DND-41 (cell line): ENCODE measurements around the gene PLAU.

Experiments used
- ATAC-seq: fragments of 200-7000 bp; cut with Tn5 transposase; 3 replicates; pipeline ENCODE4 v1.9.1; 2021; ENCODE audit warnings: low read depth; ENCODE audit not compliant: insufficient read depth
- DNase-seq: peaks from one replicate; pipeline ENCODE4 v3.0.0-alpha.2; 2020
- H2AFZ ChIP-seq: 2 replicates; pipeline ENCODE4 v1.6.0; 2012; ENCODE audit warnings: low read depth, low read length
- H3K27ac ChIP-seq: 2 replicates; pipeline ENCODE4 v1.5.1; 2012; ENCODE audit warnings: low read length, inconsistent platforms
- H3K27me3 ChIP-seq: fragments of 200-600 bp; sonication (generic); 2 replicates; pipeline ENCODE4 v1.6.0; 2012; ENCODE audit warnings: low read length, mild to moderate bottlenecking, inconsistent platforms; ENCODE audit not compliant: insufficient read depth, poor library complexity
- H3K36me3 ChIP-seq: 2 replicates; pipeline ENCODE4 v1.5.1; 2012; ENCODE audit warnings: low read length, inconsistent platforms; ENCODE audit not compliant: insufficient read depth
- H3K4me1 ChIP-seq: 2 replicates; pipeline ENCODE4 v1.5.1; 2012; ENCODE audit warnings: mild to moderate bottlenecking, low read length; ENCODE audit not compliant: insufficient read depth
- H3K4me2 ChIP-seq: 2 replicates; pipeline ENCODE4 v1.6.0; 2012; ENCODE audit warnings: mild to moderate bottlenecking, moderate library complexity, low read length, inconsistent platforms; ENCODE audit not compliant: insufficient read depth
- H3K4me3 ChIP-seq, 2 experiments: fragments of 200-600 bp in 1 of 2; shearing (Covaris generic) in 1 of 2; 2 replicates each; pipeline ENCODE4 v1.5.1; 2012 to 2016; ENCODE audit warnings: inconsistent platforms in 2 of 2, low read length in 2 of 2, mild to moderate bottlenecking in 2 of 2, low read depth in 1 of 2, moderate library complexity in 1 of 2
- H3K79me2 ChIP-seq: 2 replicates; pipeline ENCODE4 v1.6.0; 2012; ENCODE audit warnings: low read length, inconsistent platforms; ENCODE audit not compliant: insufficient read depth
- H3K9ac ChIP-seq: 2 replicates; pipeline ENCODE4 v1.6.0; 2012; ENCODE audit warnings: low read depth, mild to moderate bottlenecking, inconsistent platforms, low read length, moderate library complexity
- H3K9me3 ChIP-seq: 2 replicates; pipeline ENCODE4 v1.5.1; 2012; ENCODE audit warnings: low read length, moderate library complexity, mild to moderate bottlenecking, inconsistent platforms; ENCODE audit not compliant: insufficient read depth, severe bottlenecking
- H4K20me1 ChIP-seq: 2 replicates; pipeline ENCODE4 v1.6.0; 2012; ENCODE audit warnings: low read length; ENCODE audit not compliant: insufficient read depth
- CTCF ChIP-seq: IDR thresholded peaks from 2 replicates; pipeline ENCODE4 v1.5.1; 2012; ENCODE audit warnings: borderline replicate concordance, low read length, moderate library complexity, mild to moderate bottlenecking; ENCODE audit not compliant: poor library complexity, severe bottlenecking; ENCODE audit errors: extremely low read depth
- EZH2 ChIP-seq: IDR thresholded peaks from 3 replicates; pipeline ENCODE4 v1.6.1; 2012; ENCODE audit warnings: borderline replicate concordance, low read depth, mild to moderate bottlenecking, moderate library complexity, low read length, inconsistent platforms; ENCODE audit not compliant: severe bottlenecking

PLAU gene

GRCh38 chr10:73909540-73910115 lies 1.3 kb upstream of the PLAU start:
- TF ChIP-seq CTCF (no peak), EZH2 (no peak)
- no peak overlapping the region for H2AFZ ChIP-seq
- H3K9me3 ChIP-seq: no peaks in the 10 kb centered on the region
- no peaks in the 10 kb centered on the region for H3K36me3 ChIP-seq
- peak overlapping the region; percentile 44 for H3K4me2 ChIP-seq
- H3K9ac ChIP-seq: peak overlapping the region; percentile 7; the same call in 1 of the 2 replicates
- H3K4me3 ChIP-seq: peak overlapping the region in 1 of 2 experiments; percentile 27; a peak in 1 of 4 replicates
- H3K27ac ChIP-seq: no peak overlapping the region
- peaks cover 78% of the 10 kb centered on the region for H3K27me3 ChIP-seq
- H4K20me1 ChIP-seq: peaks cover 24% of the 10 kb centered on the region
- no peaks in the 10 kb centered on the region for H3K79me2 ChIP-seq
- no peak for ATAC-seq
- peaks cover 46% of the 10 kb centered on the region for H3K4me1 ChIP-seq
- no peak for DNase-seq

DNA sequence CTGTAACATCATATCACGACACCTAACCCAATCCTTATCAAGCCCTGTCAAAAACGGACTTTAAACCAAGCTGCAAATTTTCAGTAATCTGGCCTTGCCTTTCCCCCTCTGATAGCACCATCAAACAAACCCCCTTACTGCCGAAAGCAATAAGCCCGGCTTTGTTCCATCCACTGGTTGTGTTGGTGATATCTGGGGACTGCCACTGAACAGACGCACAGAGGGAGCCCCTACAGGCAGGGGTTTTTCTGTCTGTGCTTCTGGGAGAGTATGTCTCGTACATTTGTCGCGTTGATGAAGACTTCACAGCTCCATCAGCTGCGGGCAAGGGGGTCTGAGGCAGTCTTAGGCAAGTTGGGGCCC lies 550 bp upstream of the PLAU start:
- Histone ChIP-seq H3K27me3 (peaks cover 79% of the 10 kb centered on the region), H3K4me3 (peak overlapping the region in 1 of 2 experiments; percentile 57; a peak in 3 of 4 replicates), H3K4me1 (peaks cover 46% of the 10 kb centered on the region), H3K36me3 (no peaks in the 10 kb centered on the region), H3K9ac (peak overlapping the region; percentile 37; the same call in 1 of the 2 replicates), H3K4me2 (peak overlapping the region; percentile 87), H3K27ac (no peak overlapping the region), H2AFZ (peak overlapping the region; percentile 64), H3K9me3 (no peaks in the 10 kb centered on the region), H3K79me2 (no peaks in the 10 kb centered on the region), H4K20me1 (peaks cover 24% of the 10 kb centered on the region)
- DNase-seq: no peak
- TF ChIP-seq CTCF: no peak
- TF ChIP-seq EZH2: peak; percentile 68
- peak; percentile 11; the same call in 2 of the 3 replicates for ATAC-seq

DNA sequence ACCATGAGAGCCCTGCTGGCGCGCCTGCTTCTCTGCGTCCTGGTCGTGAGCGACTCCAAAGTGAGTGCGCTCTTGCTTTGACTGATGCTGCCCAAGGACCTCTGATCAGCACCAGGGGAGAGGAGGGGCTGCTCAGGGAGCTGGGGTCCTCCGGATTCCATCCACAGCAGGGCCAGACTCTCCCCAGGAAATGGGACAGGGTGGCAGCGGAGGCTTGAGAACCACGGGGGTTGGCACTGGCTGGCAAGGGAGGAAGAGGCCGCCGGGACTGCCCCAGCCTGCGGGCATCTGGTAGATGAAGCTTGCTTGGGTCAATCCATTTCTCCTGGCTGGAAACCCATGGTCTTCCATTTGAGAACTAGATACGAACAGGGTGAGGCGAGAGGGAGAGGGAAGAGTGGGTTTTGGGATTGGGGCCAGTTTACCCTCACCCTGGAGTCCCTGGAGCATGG lies 647 bp downstream of the PLAU start:
- no peaks in the 10 kb centered on the region for H3K36me3 ChIP-seq
- peak overlapping the region; percentile 37; the same call in 1 of the 2 replicates for H3K9ac ChIP-seq
- TF ChIP-seq EZH2 (peak; percentile 60), CTCF (no peak)
- H3K4me1 ChIP-seq: peaks cover 46% of the 10 kb centered on the region
- H3K27ac ChIP-seq: no peak overlapping the region
- peak overlapping the region; percentile 30; the same call in 1 of the 2 replicates for H2AFZ ChIP-seq
- no peaks in the 10 kb centered on the region for H3K9me3 ChIP-seq
- H3K27me3 ChIP-seq: peaks cover 73% of the 10 kb centered on the region
- H4K20me1 ChIP-seq: peaks cover 24% of the 10 kb centered on the region
- H3K4me2 ChIP-seq: peak overlapping the region; percentile 87
- H3K79me2 ChIP-seq: no peaks in the 10 kb centered on the region
- H3K4me3 ChIP-seq: peak overlapping the region in 1 of 2 experiments; percentile 57; a peak in 2 of 4 replicates
- no peak for ATAC-seq
- DNase-seq: no peak
